Sigmoid colon (tissue), 7 donors: ENCODE measurements around the gene FAM120B. TPM values are rescaled to one million over a fixed set of nuclear protein-coding genes. Genes with fewer than 3 reads are reported as not detected.

Experiments
- DNase-seq: peaks from one replicate; pipeline ENCODE4 v3.0.0-alpha.2; 2019
- H3K27ac ChIP-seq, 4 donors: fragments of 200-600 bp; sonication (generic); one replicate each; pipeline ENCODE4 v1.5.1; 2016 to 2019; ENCODE audit warnings: mild to moderate bottlenecking in 1 of 4
- H3K27me3 ChIP-seq, 3 donors: fragments of 200-600 bp; sonication (generic); one replicate each; pipeline ENCODE4 v1.5.1; 2019; ENCODE audit warnings: mild to moderate bottlenecking in 1 of 3
- H3K36me3 ChIP-seq, 4 donors: fragments of 200-600 bp; sonication (generic); one replicate each; pipeline ENCODE4 v1.5.1; 2016 to 2019
- H3K4me1 ChIP-seq, 4 donors: fragments of 200-600 bp; sonication (generic); one replicate each; pipeline ENCODE4 v1.5.1; 2017 to 2019
- H3K4me3 ChIP-seq, 4 donors: fragments of 200-600 bp; sonication (generic); one replicate each; pipeline ENCODE4 v1.5.1; 2017 to 2019; ENCODE audit warnings: mild to moderate bottlenecking in 2 of 4, moderate library complexity in 1 of 4
- H3K9me3 ChIP-seq, 4 donors: fragments of 200-600 bp in 3 of 4; sonication (generic) in 3 of 4; one replicate each; pipeline versions ENCODE4 v1.5.1 to v1.6.1; 2013 to 2019
- CTCF ChIP-seq, 4 experiments: fragments of 450-650 bp in 3 of 4; fragments of 200-600 bp in 1 of 4; IDR thresholded peaks; one replicate each; pipeline ENCODE4 v1.5.1; 2016 to 2019; ENCODE audit warnings: antibody characterized with exemption in 4 of 4, mild to moderate bottlenecking in 3 of 4, moderate library complexity in 2 of 4
- EP300 ChIP-seq, 4 donors: sonication (generic); formaldehyde crosslinking; IDR thresholded peaks; one replicate each; pipeline ENCODE4 v1.6.1; 2017; ENCODE audit warnings: antibody characterized with exemption in 4 of 4
- POLR2A ChIP-seq, 2 donors: fragments of 450-650 bp; IDR thresholded peaks; one replicate each; pipeline ENCODE4 v1.6.1; 2016; ENCODE audit warnings: antibody characterized with exemption in 2 of 2, mild to moderate bottlenecking in 2 of 2, moderate library complexity in 2 of 2
- POLR2AphosphoS5 ChIP-seq, 4 donors: sonication (generic); formaldehyde crosslinking; IDR thresholded peaks; one replicate each; pipeline ENCODE4 v1.6.1; 2017; ENCODE audit warnings: antibody characterized with exemption in 4 of 4
- WGBS, 2 donors: extraction: QIAGEN DNeasy Blood & Tissue Kit; methylation state at CpG; one replicate each; pipeline ENCODE4 v1.1.7; 2013; 5-methylcytosine and 5-hydroxymethylcytosine counted together
- intact Hi-C: fragments of 100-400 bp; cut with DNase I; formaldehyde crosslinking; loops from one replicate; pipeline ENCODE4 v1.15.1; 2023
- polyA plus RNA-seq, 3 donors: library from polyadenylated mRNA; stranded (reverse); fragments of 200-250 nt; gene quantifications; one replicate each; pipeline ENCODE4 v1.2.3, GENCODE V29; 2013
- total RNA-seq, 4 donors: library from RNA; depleted of rRNA; stranded (reverse); fragments of >200 nt; gene quantifications; one replicate each; pipeline ENCODE4 v1.1.0, GENCODE V29; 2016
- donor health status: healthy with polysubstance abuse.
- donor health status: Bipolar disorder and iron deficiency.
- donor health status: healthy.

FAM120B gene
- total and polyA plus RNA-seq, 7 donors = 5.5 to 55.0 (median 29.6) TPM

DNA sequence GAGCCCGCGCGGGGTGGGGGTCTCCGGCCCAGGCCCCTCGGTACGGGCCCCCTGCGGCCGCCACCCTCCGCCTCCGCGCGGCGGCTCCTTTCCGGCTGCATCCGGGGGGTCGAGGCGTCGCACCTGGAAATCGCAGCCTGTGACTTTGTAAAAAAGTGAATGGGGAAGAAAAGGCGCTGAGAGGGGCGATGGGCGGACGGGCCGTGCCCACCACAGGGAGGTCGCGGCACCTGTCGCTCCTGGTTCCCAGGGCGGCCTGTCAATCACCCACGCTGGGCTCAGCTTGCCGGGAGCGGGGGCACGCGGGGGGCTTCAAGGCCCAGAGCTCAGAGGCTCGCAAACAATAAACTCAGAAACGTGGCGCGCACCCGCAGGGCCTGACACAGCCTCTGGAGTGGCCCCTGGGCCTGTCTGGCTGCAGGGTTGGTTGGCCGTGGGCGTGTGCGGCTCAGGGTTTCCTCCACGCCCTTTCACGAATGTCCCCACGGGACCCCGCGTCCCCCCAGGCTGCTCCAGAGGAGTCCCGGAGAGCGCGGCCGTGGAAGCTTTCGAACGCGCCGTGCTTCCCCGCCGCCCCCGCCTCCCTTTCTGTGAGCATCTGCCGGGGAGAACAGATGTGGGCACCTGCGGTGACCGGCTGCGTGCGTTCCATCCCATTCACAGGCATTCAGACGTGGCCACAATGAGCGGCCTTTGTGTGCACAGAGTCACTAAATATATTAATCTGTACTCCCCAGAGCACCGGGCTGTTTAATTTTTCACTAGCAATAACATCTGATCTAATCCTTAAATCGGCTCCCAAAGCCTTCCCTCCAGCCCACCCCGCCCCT is 9.6 kb upstream of the FAM120B start:
- no peaks in the 10 kb centered on the region for H3K9me3 ChIP-seq
- 4 to 6% methylated on average over 67 of the region's 67 CpGs for WGBS, 2 donors
- no peak for DNase-seq
- TF ChIP-seq CTCF (IDR thresholded peaks at IDR 0.05) = no peak
- no peak for TF ChIP-seq POLR2A (IDR thresholded peaks at IDR 0.05)
- TF ChIP-seq EP300 (IDR thresholded peaks at IDR 0.05) = no peak
- no peak for TF ChIP-seq POLR2AphosphoS5 (IDR thresholded peaks at IDR 0.05)
- H3K36me3 ChIP-seq = no peaks in the 10 kb centered on the region
- peak overlapping the region in 1 of 4 donors; percentile 48 for H3K4me3 ChIP-seq
- peaks cover 52 to 74% (median 68%) of the 10 kb centered on the region in 3 donors for H3K27me3 ChIP-seq
- peaks cover 0 to 43% (median 40%) of the 10 kb centered on the region in 4 donors for H3K4me1 ChIP-seq
- no peak overlapping the region for H3K27ac ChIP-seq
- intact Hi-C loops = no loop called here

DNA sequence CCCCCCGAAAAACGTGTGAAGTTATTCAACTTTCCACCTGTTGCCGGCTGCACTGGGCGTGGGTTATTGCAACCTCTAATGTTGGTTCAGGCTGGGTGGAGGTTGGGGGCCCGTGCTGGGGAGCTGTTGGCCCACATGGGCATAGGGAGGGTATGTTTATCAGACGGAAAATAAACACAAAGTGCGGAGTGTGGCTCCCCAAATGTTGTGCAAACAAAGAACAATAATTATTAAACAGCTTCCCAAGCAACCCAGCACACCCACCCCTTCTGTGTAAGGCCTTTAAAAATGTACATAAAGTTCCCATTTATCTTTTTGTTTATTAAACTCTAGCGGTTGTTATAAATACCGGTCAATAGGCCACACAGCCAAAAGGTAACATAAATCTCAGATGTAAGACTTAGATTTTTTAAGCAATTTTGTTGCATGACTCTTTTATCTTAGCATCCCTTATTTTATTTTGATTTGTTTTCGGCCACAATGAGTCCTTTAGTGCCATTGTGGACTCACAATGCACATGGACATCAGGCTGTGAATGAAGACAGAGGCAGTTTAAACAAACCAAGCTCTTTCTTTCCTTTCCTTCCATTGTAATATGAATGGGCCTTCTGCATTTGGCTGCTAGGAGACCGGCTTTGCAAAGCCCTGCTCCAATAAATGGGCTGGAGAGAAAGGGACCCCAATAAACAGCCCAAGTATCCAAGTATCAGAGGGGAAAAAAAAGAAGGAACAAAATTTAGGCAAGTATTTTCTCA is 8.8 kb upstream of the FAM120B start:
- 21 to 40% methylated on average over 11 of the region's 11 CpGs for WGBS, 2 donors
- Histone ChIP-seq H3K27me3 (peaks cover 46 to 66% (median 60%) of the 10 kb centered on the region in 3 donors), H3K4me3 (no peak overlapping the region), H3K9me3 (no peaks in the 10 kb centered on the region), H3K4me1 (peaks cover 0 to 35% (median 32%) of the 10 kb centered on the region in 4 donors), H3K27ac (no peak overlapping the region), H3K36me3 (no peaks in the 10 kb centered on the region)
- no peak for DNase-seq
- TF ChIP-seq EP300 (IDR thresholded peaks at IDR 0.05) = no peak
- no peak for TF ChIP-seq POLR2AphosphoS5 (IDR thresholded peaks at IDR 0.05)
- TF ChIP-seq POLR2A (IDR thresholded peaks at IDR 0.05) = no peak
- no peak for TF ChIP-seq CTCF (IDR thresholded peaks at IDR 0.05)
- intact Hi-C loops = no loop called here

- intact Hi-C loops = no loop called here
- Histone ChIP-seq H3K4me1 (peaks cover 0 to 27% (median 26%) of the 10 kb centered on the region in 4 donors), H3K36me3 (no peaks in the 10 kb centered on the region), H3K4me3 (no peak overlapping the region), H3K9me3 (no peaks in the 10 kb centered on the region), H3K27ac (no peak overlapping the region), H3K27me3 (peaks cover 38 to 57% (median 51%) of the 10 kb centered on the region in 3 donors)
- WGBS, 2 donors = 89 to 91% methylated on average over 1 of the region's 1 CpG
- DNase-seq = no peak
- TF ChIP-seq EP300 (IDR thresholded peaks at IDR 0.05) (no peak), CTCF (IDR thresholded peaks at IDR 0.05) (no peak), POLR2AphosphoS5 (IDR thresholded peaks at IDR 0.05) (no peak), POLR2A (IDR thresholded peaks at IDR 0.05) (no peak)
Measured at GRCh38 chr6:170298688-170299087, 7.9 kb upstream of the FAM120B start.

DNA sequence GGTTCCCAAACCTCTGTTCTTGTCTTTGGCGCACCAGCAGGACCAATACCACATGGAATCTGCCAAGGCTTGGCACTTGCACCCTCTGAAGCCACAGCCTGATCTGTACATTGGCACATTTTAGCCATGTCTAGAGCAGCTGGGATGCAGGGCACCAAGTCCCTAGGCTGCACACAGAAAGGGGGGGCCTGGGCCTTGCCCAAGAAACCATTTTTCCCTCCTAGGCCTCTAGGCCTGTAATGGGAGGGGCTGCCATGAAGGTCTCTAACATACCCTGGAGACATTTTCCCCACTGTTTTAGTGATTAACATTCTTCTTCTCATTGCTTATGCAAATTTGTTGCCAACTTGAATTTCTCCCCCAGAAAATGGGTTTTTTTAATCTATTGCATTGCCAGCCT is 5.4 kb upstream of the FAM120B start:
- no peak overlapping the region for H3K4me3 ChIP-seq
- no peaks in the 10 kb centered on the region for H3K9me3 ChIP-seq
- no peak overlapping the region for H3K27ac ChIP-seq
- H3K27me3 ChIP-seq = peaks cover 20 to 32% (median 26%) of the 10 kb centered on the region in 3 donors
- H3K4me1 ChIP-seq = peaks cover 0 to 21% (median 18%) of the 10 kb centered on the region in 4 donors
- H3K36me3 ChIP-seq = no peaks in the 10 kb centered on the region
- TF ChIP-seq CTCF (IDR thresholded peaks at IDR 0.05) (no peak), EP300 (IDR thresholded peaks at IDR 0.05) (no peak), POLR2A (IDR thresholded peaks at IDR 0.05) (no peak), POLR2AphosphoS5 (IDR thresholded peaks at IDR 0.05) (no peak)
- intact Hi-C loops = loop anchor here (10.0 kb wide), 1 partner anchor 276 kb away; no protein-coding TSS in a partner anchor
- WGBS, 2 donors = 97% methylated on average over 1 of the region's 1 CpG
- DNase-seq = no peak
